ENCODE results near the gene IQSEC1. TPM values are rescaled to one million over a fixed set of nuclear protein-coding genes. Genes with fewer than 3 reads are reported as not detected.

IQSEC1 gene
- total RNA-seq, 4 donors from 2014 or later = 56.1 to 99.5 (median 78.2) TPM

GRCh38 chr3:12865271-12865670 lies 208.0 kb downstream of the IQSEC1 start:
- Histone ChIP-seq H3K9me3 (peaks cover 0 to 8% (median 0%) of the 10 kb centered on the region in 4 donors), H3K4me1 (peaks cover 11 to 15% (median 14%) of the 10 kb centered on the region in 4 donors), H3K27ac (replicated peaks in 1 of 4) (no peak overlapping the region), H3K4me3 (no peak overlapping the region), H3K36me3 (no peaks in the 10 kb centered on the region), H3K27me3 (peaks cover 0 to 5% (median 0%) of the 10 kb centered on the region in 4 donors)
- intact Hi-C loops (cut with DNase I) = no loop called here
- WGBS = 88% methylated on average over 4 of the region's 4 CpGs
- DNase-seq (ENCODE audit: extremely low spot score) = no peak
- TF ChIP-seq POLR2AphosphoS5 (IDR thresholded peaks at IDR 0.05) = no peak
- no peak for TF ChIP-seq POLR2A (IDR thresholded peaks at IDR 0.05; ENCODE audit: low read depth)
- no peak for TF ChIP-seq EP300 (IDR thresholded peaks at IDR 0.05)
- TF ChIP-seq, protein P1, sequence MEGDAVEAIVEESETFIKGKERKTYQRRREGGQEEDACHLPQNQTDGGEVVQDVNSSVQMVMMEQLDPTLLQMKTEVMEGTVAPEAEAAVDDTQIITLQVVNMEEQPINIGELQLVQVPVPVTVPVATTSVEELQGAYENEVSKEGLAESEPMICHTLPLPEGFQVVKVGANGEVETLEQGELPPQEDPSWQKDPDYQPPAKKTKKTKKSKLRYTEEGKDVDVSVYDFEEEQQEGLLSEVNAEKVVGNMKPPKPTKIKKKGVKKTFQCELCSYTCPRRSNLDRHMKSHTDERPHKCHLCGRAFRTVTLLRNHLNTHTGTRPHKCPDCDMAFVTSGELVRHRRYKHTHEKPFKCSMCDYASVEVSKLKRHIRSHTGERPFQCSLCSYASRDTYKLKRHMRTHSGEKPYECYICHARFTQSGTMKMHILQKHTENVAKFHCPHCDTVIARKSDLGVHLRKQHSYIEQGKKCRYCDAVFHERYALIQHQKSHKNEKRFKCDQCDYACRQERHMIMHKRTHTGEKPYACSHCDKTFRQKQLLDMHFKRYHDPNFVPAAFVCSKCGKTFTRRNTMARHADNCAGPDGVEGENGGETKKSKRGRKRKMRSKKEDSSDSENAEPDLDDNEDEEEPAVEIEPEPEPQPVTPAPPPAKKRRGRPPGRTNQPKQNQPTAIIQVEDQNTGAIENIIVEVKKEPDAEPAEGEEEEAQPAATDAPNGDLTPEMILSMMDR (IDR thresholded peaks at IDR 0.05) = no peak

GRCh38 chr3:12862387-12862786 lies 210.8 kb downstream of the IQSEC1 start:
- intact Hi-C loops (cut with DNase I) = no loop called here

DNA sequence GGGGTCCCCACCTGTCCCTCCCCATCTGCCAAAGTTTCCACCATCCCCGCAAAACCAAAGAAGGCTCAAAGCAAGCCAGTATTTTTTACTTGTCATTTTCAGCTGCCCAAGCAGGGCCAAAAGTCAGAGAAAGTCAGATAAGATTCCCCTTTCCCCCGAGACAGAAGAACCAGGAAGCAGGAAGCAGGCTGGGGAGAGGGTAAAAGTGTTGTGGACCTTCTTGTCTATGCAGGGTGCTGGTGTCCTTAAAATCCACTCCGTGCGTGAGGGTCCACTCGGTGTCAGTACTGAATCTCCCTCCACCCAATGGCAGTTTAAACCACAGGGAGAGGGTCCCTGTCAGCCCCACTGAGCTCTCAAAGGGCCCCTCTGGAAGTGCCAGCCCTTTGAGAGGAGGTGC lies 211.6 kb downstream of the IQSEC1 start:
- no peak overlapping the region for H3K4me3 ChIP-seq
- peaks cover 0 to 8% (median 0%) of the 10 kb centered on the region in 4 donors for H3K9me3 ChIP-seq
- H3K36me3 ChIP-seq = no peaks in the 10 kb centered on the region
- WGBS = 94% methylated on average over 5 of the region's 5 CpGs
- no peak overlapping the region for H3K27ac ChIP-seq (replicated peaks in 1 of 4)
- TF ChIP-seq POLR2A (IDR thresholded peaks at IDR 0.05; ENCODE audit: low read depth) (no peak), POLR2AphosphoS5 (IDR thresholded peaks at IDR 0.05) (no peak), EP300 (IDR thresholded peaks at IDR 0.05) (no peak)
- intact Hi-C loops (cut with DNase I) = no loop called here
- no peaks in the 10 kb centered on the region for H3K4me1 ChIP-seq
- DNase-seq (ENCODE audit: extremely low spot score) = no peak
- H3K27me3 ChIP-seq = no peaks in the 10 kb centered on the region

More at GRCh38 chr3:12862387-12862786, 210.8 kb downstream of the IQSEC1 start:
- Histone ChIP-seq H3K4me3 (no peak overlapping the region), H3K9me3 (peaks cover 0 to 8% (median 0%) of the 10 kb centered on the region in 4 donors), H3K36me3 (no peaks in the 10 kb centered on the region), H3K4me1 (no peaks in the 10 kb centered on the region), H3K27ac (replicated peaks in 1 of 4) (no peak overlapping the region), H3K27me3 (no peaks in the 10 kb centered on the region)
- DNase-seq (ENCODE audit: extremely low spot score) = no peak
- TF ChIP-seq POLR2AphosphoS5 (IDR thresholded peaks at IDR 0.05) (no peak), EP300 (IDR thresholded peaks at IDR 0.05) (no peak), POLR2A (IDR thresholded peaks at IDR 0.05; ENCODE audit: low read depth) (no peak)
- TF ChIP-seq, protein P1 (IDR thresholded peaks at IDR 0.05) = no peak
- 93% methylated on average over 8 of the region's 8 CpGs for WGBS

- H3K27ac ChIP-seq (replicated peaks in 1 of 4) = no peak overlapping the region
- TF ChIP-seq EP300 (IDR thresholded peaks at IDR 0.05) (no peak), POLR2A (IDR thresholded peaks at IDR 0.05; ENCODE audit: low read depth) (no peak), POLR2AphosphoS5 (IDR thresholded peaks at IDR 0.05) (no peak)
- TF ChIP-seq, protein P1 (IDR thresholded peaks at IDR 0.05) = no peak
- H3K9me3 ChIP-seq = no peaks in the 10 kb centered on the region
- H3K36me3 ChIP-seq = no peaks in the 10 kb centered on the region
- no peak overlapping the region for H3K4me3 ChIP-seq
- no peak for DNase-seq (ENCODE audit: extremely low spot score)
- H3K4me1 ChIP-seq = no peaks in the 10 kb centered on the region
- no peaks in the 10 kb centered on the region for H3K27me3 ChIP-seq
- WGBS = 80% methylated on average over 7 of the region's 7 CpGs
- intact Hi-C loops (cut with DNase I) = no loop called here
Observed at GRCh38 chr3:12859840-12860239, 213.4 kb downstream of the IQSEC1 start.

DNA sequence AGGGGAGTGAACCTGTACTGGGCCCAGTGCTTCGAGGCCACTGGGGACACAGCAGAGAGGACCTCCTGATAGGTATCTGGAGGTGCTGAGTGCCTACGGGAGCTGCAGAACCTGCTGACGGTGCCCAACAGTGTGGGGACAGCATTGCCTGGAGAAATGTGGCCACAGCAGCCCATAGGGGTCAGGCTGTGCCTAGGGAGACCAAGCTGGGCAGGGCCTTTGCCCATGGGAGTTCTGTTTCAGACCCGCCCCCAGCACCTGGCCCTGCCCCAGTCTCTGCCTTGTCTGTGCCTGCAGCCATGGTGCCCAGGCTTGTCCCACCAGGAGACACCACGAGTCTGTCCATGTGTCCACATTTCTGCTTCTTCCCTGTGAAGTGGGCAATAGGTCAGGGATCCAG lies 216.6 kb downstream of the IQSEC1 start:
- H3K4me1 ChIP-seq = no peaks in the 10 kb centered on the region
- intact Hi-C loops (cut with DNase I) = no loop called here
- H3K4me3 ChIP-seq = no peak overlapping the region
- 93% methylated on average over 4 of the region's 5 CpGs for WGBS
- no peaks in the 10 kb centered on the region for H3K27me3 ChIP-seq
- TF ChIP-seq POLR2A (IDR thresholded peaks at IDR 0.05; ENCODE audit: low read depth) (no peak), POLR2AphosphoS5 (IDR thresholded peaks at IDR 0.05) (no peak), EP300 (IDR thresholded peaks at IDR 0.05) (no peak)
- TF ChIP-seq, protein P1 (IDR thresholded peaks at IDR 0.05) = no peak
- H3K9me3 ChIP-seq = no peaks in the 10 kb centered on the region
- H3K27ac ChIP-seq (replicated peaks in 1 of 4) = no peak overlapping the region
- no peak for DNase-seq (ENCODE audit: extremely low spot score)
- H3K36me3 ChIP-seq = no peaks in the 10 kb centered on the region
